ENCODE data around the gene PGAP3.

PGAP3 gene

DNA sequence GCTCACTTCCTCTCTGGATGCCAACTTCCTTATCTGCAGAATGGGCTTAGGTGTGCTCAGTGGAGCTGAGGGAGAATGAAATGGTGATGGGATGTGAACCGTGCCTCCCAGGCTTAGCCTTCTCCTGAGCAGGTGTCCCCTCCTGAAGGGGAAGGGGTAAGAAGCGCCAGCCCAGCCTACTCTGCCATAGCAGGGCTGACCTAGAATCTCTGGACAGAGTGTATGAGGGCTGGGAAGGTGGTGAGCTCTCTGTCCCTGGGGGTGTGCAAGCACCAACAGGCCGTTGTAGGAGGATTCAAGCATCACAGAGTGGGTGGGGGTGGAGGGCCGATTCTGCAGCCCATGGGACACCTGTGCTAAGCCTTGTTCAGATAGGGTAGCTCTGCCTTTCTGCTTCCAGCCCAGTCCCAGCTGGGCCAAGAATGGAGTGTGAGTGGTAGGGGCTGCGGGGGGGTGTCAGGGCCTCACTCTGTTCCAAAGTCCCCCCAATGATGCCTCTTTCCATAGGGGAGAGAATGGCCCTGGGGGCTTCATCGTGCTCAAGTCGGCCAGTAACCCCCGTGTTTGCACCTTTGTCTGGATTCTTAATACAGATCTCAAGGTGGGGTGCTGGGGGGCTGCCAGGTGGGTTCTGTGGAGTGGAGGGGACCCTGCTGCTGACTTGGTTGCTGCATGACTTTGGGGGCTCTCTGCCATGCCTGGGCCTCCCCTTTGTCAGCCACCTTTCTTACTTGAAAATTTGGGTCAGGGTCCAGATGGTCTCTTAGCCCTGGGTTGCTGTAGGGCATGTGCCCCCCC, 25.9 kb downstream of the PGAP3 start:
- in situ Hi-C loops (cut with MboI; ENCODE audit: low sequenced_read_pairs): no loop called here

DNA sequence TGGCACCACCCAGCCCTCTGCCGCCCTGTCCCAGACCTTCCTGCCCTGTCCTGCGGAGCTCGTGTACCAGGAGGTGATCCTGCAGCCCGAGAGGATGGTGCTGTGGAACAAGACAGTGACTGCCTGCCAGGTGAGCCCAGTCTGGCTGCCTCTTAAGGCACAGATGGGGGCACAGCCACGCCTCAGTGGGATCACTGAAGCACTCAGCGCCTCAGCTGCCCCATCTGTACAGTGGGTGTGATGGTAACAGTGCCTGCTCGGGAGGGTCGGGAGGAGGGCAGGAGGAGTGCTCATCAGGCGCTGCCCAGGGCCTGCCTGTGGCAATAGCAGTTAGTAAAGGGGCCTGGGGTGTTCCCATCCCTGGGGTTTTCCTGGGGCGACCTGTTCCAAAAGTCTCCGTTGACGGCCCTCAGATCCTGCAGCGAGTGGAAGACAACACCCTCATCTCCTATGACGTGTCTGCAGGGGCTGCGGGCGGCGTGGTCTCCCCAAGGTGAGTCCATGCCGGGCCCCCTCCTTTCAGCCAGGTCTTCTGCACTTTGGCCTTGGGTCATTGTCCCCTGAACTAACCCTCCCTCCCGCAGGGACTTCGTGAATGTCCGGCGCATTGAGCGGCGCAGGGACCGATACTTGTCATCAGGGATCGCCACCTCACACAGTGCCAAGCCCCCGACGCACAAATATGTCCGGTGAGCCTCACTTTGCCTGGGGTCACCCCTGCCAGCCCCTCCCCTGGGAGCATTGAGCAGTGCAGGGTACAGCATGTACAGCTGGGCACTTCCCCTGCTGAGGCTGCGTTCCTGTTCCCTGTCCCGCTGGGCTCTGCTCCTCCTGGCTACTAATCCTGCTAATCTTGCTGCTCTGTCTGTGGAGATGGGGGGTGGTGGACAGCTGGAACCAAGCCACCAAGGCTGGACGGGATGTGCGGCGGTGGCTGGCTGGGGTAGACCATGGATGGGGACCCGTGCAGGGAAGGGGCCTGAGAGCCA, 27.2 kb downstream of the PGAP3 start:
- in situ Hi-C loops (cut with MboI; ENCODE audit: low sequenced_read_pairs): no loop called here

DNA sequence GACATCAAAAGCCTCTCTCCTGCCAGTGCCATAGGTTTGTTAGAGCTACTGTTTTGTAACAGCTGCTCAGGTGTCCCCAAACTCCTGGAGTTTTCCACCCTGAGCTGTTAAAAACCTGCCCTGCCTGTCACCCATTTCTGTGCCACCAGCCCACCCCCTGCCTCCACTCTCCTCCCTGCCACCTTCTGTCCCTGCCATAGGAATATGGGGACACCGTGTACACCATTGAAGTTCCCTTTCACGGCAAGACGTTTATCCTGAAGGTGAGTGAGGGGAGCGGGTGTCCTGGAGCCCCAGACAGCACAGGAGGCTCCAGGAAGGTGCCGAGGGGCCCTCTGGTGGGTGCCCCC, 27.9 kb downstream of the PGAP3 start:
- in situ Hi-C loops (cut with MboI; ENCODE audit: low sequenced_read_pairs): no loop called here

DNA sequence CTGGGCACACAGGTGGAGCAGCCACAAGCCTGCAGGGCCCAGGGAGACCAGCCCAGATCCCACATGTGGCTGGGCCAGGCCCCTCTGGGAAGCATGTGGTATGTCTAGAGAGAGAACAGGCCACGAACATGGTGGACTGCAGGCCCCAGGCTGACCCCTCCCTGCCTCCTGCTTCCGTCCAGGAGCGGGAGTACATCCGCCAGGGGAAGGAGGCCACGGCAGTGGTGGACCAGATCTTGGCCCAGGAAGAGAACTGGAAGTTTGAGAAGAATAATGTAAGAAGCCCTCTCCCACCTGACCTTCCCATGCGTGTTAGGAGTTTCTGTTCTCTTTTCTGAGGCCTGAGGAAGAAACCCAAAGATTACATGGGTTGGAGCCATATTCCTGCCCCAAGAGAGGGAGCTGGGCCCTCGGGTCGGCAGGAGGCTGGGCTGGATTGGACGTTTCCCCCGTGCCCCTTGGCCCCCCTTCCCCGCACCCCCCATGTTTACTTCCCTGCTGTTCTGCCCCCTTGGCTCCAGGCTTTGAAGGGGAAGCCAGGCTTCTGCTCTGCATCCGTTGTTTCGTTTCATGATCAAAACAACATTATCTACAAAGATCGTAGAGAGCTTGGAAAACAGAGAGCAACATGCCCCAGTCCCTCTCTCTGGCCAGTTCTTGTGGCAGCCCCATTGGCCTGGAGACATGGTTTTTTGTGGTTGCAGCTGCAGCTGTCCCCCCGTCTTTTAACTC, 28.4 kb downstream of the PGAP3 start:
- in situ Hi-C loops (cut with MboI; ENCODE audit: low sequenced_read_pairs): no loop called here

DNA sequence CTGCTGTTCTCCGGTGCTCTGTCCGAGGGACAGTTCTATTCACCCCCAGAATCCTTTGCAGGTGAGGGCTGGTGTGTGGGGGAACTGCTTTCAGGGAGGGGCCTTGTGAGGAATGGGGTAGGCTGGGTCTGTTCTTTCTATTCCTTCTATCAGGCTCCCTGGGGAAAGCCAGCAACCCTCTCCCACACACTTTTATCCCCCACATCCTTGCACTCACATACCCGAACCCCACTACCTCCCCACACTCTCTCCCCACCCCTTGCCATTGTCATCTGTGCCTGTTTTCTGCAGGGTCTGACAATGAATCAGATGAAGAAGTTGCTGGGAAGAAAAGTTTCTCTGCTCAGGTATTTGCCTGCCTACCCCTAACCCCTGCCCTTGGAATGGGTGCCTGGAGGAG, 29.1 kb downstream of the PGAP3 start:
- in situ Hi-C loops (cut with MboI; ENCODE audit: low sequenced_read_pairs): no loop called here

DNA sequence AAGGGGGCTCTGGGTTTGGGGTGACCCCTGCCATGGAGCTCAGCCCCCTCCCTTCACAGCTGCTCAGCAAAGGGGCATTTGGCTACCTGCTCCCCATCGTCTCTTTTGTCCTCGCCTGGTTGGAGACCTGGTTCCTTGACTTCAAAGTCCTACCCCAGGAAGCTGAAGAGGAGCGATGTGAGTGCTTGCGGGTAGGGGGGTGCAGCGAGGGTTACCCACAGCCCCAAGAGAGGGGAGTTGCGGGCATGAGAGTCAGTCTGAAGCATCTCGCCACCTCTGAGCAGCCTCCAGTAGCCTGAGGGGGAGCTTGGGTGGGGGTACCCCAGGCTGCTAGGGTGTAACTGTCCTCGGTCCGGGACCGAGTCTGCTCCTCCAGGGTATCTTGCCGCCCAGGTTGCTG, 29.5 kb downstream of the PGAP3 start:
- in situ Hi-C loops (cut with MboI; ENCODE audit: low sequenced_read_pairs): no loop called here

DNA sequence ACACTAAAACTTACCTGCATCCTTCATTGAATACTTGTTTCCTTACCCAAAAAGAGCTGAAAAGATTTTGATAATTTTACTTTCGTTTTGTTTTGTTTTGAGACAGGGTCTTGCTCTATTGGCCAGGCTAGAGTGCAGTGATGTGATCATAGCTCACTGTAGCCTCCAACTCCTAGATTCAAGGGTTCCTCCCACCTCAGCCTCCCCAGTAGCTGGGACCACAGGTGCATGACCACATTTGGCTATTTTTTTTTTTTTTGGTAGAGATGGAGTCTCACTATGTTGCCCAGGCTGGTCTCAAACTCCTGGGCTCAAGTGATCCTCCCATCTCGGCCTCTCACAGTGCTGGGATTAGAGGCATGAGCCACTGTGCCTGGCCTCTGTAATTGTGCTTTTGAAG, 32.8 kb downstream of the PGAP3 start:
- in situ Hi-C loops (cut with MboI; ENCODE audit: low sequenced_read_pairs): no loop called here

DNA sequence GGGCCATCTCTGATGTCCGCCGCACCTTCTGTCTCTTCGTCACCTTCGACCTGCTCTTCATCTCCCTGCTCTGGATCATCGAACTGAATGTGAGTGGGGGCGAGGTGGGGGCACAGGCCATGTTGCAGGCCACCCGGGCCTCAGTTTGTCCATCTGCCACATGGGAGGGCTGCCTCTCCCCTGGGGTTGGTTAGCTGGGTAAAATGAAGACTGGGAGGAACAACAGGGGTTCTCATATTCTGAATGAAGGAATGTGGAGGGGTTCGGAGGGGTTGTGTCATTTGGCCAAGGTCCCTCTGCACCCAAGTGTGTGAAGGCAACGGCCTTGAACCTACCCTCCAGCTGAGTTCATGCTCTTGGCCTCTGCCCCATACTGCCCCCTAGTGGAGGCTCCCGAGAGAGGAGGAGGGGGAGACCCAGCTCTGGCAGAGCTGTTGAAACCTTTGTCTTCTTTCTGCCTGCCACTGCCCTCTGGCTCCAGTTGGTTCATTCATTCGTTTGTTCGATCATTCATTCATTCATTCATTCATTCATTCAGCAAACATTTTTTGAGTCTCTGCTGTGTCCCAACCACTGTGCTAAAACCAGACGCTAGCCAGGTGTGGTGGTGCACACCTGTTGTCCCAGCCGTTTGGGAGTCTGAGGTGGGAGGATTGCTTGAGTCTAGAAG, 34.1 kb downstream of the PGAP3 start:
- in situ Hi-C loops (cut with MboI; ENCODE audit: low sequenced_read_pairs): no loop called here

DNA sequence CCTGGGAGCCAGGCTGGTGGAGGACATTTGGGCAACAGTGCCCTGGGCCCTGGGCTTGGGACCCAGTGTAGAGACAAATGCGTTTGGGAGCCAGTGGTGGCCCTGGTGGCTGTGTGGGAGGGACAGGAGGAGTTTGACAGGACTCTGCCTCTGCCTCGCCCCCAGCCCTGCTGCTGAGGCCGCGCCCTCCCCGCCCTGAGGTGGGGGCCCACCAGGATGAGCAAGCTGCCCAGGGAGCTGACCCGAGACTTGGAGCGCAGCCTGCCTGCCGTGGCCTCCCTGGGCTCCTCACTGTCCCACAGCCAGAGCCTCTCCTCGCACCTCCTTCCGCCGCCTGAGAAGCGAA, 34.6 kb downstream of the PGAP3 start:
- in situ Hi-C loops (cut with MboI; ENCODE audit: low sequenced_read_pairs): no loop called here

DNA sequence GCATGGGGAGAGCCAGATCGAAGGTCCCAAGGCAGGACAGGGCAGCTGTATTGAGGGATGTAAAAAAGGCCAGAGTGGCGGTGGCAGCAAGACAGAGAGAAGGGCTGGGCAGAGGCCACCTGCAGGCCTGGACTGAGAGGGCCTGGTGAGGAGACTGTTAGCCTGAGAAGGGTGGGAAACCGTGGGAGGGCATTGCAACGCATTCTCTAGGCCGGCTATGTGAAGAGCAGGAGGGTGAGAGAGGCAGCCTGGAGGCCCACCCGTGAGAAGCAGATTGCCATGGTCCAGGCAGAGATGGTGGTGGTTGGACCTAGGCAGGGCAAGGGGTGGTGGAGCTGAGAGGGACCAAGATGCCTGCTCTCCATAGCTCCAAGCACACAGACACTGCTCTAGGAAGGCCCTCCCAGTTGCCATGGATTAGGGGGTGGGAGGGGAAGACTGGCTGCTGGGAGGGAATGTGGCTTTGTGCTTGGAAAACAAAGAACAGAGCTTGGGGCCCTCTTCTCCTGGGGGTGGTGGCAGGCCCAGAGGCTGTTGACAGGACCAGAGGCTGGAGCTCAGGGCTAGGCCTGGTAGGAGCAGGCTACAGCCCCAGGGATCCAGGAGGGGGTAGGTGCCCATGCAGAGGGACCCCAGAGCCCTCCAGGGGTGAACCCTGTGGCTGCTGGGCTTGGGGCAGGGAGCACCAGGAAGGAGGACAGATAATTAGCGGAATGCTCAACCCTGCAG, 35.1 kb downstream of the PGAP3 start:
- in situ Hi-C loops (cut with MboI; ENCODE audit: low sequenced_read_pairs): no loop called here

DNA sequence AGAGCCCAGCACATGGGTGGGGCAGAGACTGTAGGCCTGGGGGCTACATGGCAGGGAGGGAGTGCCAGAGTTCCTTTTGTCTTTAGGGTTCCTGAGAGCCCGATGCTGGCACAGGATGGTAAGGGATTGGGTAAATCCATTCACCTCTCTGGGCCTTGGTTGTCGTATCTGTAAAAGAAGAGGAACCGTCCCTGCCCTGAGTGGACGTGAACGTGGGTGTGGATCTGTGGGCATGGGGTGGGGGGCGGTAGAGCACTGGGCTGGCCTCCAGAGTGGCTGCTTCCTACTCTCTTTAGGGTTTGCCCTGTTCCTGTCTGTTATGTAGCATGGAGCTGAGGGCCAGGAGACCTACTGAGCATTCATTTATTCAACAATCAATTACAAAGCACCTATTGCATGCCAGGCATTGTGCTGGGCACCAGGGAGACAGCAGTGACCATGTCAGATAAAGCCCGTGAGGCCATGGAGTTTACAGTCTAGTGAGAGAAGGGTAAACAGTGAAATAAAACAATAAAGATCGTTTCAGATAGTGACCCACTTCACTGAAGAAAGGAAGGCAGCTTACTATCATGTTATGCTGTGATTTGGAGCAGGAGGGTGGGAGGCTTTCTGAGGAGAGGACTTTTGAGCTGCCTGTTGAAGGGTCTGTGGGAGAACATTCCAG, 35.8 kb downstream of the PGAP3 start:
- in situ Hi-C loops (cut with MboI; ENCODE audit: low sequenced_read_pairs): no loop called here

DNA sequence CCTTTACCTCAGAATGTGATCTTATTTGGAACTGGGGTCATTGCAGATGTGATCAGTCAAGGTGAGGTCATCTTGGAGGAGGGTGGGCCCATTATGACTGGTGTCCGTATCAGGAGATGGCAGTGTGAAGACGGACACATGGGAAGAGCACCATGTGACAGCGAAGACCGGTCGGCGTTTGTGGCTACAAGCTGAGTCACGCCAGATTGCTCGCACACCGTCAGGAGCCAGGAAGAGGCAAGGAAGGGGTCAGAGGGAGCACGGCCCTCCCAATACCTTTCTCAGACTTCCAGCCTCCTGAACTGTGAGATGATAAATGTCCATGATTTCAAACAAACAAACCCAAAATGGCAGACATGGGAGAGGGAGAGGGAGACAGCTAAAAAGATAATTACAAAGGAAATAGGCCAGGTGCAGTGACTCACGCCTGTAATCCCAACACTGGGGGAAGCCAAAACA, 37.7 kb downstream of the PGAP3 start:
- in situ Hi-C loops (cut with MboI; ENCODE audit: low sequenced_read_pairs): no loop called here

DNA sequence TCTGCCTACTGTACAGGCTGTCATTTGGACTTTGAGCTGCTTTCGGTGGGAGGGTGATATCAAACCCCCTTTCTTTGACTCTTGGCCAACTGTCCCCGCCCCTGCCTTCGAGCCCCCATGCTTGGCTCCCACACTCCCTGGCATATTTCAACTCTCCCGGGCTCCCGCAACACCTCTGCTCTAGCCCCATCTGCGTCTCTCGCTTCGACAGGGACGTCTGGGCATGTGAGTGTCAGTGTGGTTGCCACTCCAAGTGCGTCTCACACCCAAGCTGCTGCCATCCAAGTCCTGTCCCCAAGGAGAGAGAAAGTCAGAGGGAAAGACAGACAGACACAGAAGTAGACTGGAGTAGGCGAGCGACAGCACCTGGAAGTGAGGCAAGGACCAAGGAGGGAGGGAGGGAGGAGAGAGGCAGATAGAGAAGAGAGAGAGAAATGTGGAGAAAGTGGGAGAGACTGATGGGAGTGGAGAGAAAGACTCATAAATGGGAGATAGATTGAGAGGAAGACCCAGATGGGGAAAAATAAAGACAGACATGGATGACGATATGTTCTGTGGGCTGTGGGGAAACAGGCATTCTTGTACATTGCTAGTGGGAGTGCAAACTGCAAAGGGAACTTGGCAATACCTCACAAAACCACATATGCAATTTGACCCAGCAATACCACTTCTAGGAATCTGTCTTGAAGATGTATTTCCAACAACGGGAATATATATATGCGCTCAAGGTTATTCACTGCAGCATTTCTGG, 39.1 kb downstream of the PGAP3 start:
- in situ Hi-C loops (cut with MboI; ENCODE audit: low sequenced_read_pairs): no loop called here

DNA sequence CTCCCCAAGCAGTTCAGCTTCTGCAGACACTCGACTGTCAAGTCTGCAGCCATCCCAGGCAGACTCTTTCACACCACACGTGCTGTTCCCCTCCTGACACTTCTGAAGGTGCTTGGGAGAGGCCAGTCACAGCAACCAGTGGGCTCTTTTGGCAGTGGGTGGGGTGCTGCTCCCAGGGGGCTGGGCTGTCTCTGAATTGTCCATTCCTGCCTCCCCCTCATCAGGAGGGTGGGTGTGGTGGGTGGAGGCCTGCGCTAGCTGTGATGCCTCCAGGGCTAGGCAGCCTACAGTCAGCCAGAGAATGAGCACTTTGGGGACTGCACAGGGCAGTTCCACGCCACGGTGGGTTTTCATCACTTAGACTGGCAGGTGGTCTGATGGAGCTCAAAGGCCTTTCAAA, 40.6 kb downstream of the PGAP3 start:
- in situ Hi-C loops (cut with MboI; ENCODE audit: low sequenced_read_pairs): no loop called here

DNA sequence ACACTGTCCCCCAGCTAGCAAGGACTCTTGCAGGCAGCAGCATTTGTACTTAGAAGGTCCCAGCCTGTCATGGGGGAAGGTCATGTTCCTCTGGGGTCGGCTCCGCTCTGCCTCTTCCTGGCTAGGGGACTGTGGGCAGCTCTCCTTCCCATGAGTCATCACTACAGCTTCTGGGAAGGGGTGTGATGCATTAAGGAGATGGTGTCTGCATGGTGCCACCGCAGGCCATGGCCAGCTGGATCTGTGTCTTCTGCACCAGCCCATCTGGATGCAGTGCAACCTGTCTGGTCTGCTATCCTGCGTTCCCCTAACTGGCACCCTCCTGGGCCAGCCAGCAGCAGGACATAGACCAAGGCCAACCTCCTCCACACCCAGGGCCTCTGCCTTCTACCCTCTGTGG, 44.6 kb downstream of the PGAP3 start:
- in situ Hi-C loops (cut with MboI; ENCODE audit: low sequenced_read_pairs): no loop called here

DNA sequence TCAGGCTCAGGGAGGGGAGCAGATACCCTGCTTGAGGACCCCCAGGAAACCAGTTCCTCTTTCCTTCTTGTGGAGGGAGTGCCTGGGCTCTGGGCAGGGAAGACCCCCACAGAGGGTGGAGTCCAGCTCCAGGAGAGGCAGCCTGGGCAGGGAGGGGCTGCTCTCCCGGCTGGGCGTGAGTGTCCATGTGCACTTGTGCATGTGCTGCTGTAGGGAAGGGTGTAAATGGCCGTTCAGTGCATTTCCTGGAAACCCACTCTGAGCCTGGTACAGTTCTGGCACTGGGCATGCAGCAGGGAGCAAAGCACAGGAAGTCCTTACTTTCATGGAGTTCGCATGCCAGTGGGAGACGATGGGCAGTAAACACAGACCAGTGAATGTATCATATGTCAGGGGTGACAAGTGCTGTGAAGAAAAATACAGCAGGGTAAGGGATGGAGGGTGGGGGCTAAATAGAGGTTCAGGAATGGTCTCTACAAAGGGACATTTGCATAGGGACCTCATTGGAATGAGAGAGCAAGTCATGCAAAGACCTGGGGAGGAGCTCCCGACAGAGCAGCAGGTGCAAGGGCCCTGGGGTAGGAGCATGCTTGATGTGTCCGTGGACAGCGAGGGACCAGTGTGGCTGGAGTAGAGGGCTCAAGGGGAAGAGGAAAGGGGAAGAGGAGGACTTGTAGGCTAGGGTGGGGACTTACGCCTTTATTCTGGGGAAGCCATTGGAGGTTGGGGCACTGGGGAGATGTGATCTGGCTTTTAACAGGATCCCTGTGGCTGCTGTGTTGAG, 45.4 kb downstream of the PGAP3 start:
- in situ Hi-C loops (cut with MboI; ENCODE audit: low sequenced_read_pairs): no loop called here

DNA sequence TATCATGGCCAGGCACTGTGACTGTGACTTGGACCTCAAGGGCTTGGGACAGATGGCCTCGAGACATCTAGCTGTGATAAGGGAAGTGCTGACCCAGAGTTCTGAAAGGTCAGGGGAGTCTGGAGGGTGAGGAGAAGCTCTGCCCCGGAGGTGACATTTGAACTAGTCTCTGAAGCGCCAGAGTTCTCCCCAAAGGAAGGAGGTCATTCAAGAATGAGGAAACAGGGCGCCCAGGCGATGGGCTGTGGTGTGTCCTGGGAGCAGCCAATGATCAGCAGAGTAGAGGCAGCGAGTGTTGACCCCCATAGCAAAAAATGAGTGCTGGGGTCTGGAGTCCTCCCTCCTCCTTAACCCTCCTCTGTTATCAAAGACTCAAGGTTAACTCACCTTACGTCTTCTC, 46.0 kb downstream of the PGAP3 start:
- in situ Hi-C loops (cut with MboI; ENCODE audit: low sequenced_read_pairs): no loop called here

DNA sequence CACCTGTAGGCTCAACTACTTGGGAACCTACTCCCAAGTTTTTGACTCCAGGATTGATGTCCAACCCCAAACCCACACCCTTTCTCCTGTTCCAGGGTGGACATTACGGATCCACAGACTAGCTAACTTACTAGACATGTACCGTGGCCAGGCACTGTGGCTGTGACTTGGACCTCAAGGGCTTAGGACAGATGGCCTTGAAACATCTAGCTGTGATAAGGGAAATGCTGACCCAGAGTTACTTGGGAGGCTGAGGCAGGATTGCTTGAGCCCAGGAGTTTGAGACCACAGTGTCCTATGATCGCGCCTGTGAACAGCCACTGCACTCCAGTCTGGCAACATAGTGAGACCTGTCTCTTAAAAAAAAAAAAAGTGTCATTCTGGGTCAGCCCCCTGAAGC, 46.8 kb downstream of the PGAP3 start:
- in situ Hi-C loops (cut with MboI; ENCODE audit: low sequenced_read_pairs): no loop called here

Data from HL-60/S4 treated with retinoic acid at 250 ng/mL for 4 days and 3 days (cell line).